H1 (cell line): ENCODE measurements around the gene THAP11. TPM values are rescaled to one million over a fixed set of nuclear protein-coding genes. Genes with fewer than 3 reads are reported as not detected.

Experiments
- CTCF ChIA-PET: fragments of 300-600 bp; sonication (Branson Sonifier 250); formaldehyde crosslinking; loops from one replicate; lab custom pipeline; 2021; ENCODE audit not compliant: partially characterized antibody; lab: Charles Lee
- POLR2A ChIA-PET: fragments of 300-600 bp; sonication (Branson Sonifier 250); formaldehyde crosslinking; loops from one replicate; lab custom pipeline; 2021; ENCODE audit warnings: inconsistent platforms; ENCODE audit not compliant: partially characterized antibody; lab: Charles Lee
- DNase-seq, 2 experiments: peaks; one replicate each; pipeline versions ENCODE4 v3.0.0 to v3.0.0-alpha.2; 2010 to 2022; ENCODE audit warnings: low spot score in 2 of 2, low read depth in 1 of 2, mixed read lengths in 1 of 2
- FAIRE-seq: peaks from 2 replicates; lab custom pipeline; 2011; peaks lifted over from hg19 to GRCh38; lab: Jason Lieb, UNC
- H2AFZ ChIP-seq: 2 replicates; pipeline ENCODE4 v1.8.1; 2012; ENCODE audit warnings: low read length, inconsistent platforms
- H2AK5ac ChIP-seq: 2 replicates; pipeline ENCODE4 v1.6.1; 2013; ENCODE audit warnings: low read depth, low read length
- H2BK120ac ChIP-seq: replicated peaks from 2 replicates; pipeline ENCODE3; 2013; ENCODE audit warnings: low read depth, low read length, inconsistent platforms
- H2BK12ac ChIP-seq: 2 replicates; pipeline ENCODE4 v1.6.1; 2013; ENCODE audit warnings: low read depth, low read length
- H2BK15ac ChIP-seq: 2 replicates; pipeline ENCODE4 v1.6.1; 2013; ENCODE audit warnings: low read length
- H2BK20ac ChIP-seq: 2 replicates; pipeline ENCODE4 v1.6.1; 2013; ENCODE audit warnings: low read length
- H2BK5ac ChIP-seq: 2 replicates; pipeline ENCODE4 v1.6.1; 2013; ENCODE audit warnings: low read depth, low read length
- H3K14ac ChIP-seq: 2 replicates; pipeline ENCODE4 v1.6.1; 2013; ENCODE audit warnings: inconsistent platforms; ENCODE audit not compliant: insufficient read length
- H3K18ac ChIP-seq: 2 replicates; pipeline ENCODE4 v1.6.1; 2013; ENCODE audit warnings: low read length; ENCODE audit errors: extremely low read depth
- H3K23ac ChIP-seq: 2 replicates; pipeline ENCODE4 v1.6.1; 2013; ENCODE audit warnings: inconsistent platforms; ENCODE audit not compliant: insufficient read length
- H3K23me2 ChIP-seq: 2 replicates; pipeline ENCODE4 v1.6.1; 2013; ENCODE audit warnings: low read depth, low read length
- H3K27ac ChIP-seq: 2 replicates; pipeline ENCODE4 v1.6.1; 2011; ENCODE audit warnings: low read depth, low read length, inconsistent platforms
- H3K27me3 ChIP-seq, 4 experiments: replicated peaks in 1 of 4; 1 replicate in 1 of 4; 2 replicates in 3 of 4; pipeline versions ENCODE4 v1.6.1 to v1.8.1; 2011 to 2013; ENCODE audit warnings: low read length in 3 of 4, mild to moderate bottlenecking in 3 of 4, inconsistent platforms in 2 of 4, mixed read lengths in 2 of 4, moderate library complexity in 1 of 4; ENCODE audit not compliant: control insufficient read depth in 3 of 4, insufficient read depth in 3 of 4; ENCODE audit errors: extremely low read depth in 1 of 4
- H3K36me3 ChIP-seq, 4 experiments: 2 replicates each; pipeline versions ENCODE4 v1.6.1 to v1.8.1; 2011 to 2013; ENCODE audit warnings: mild to moderate bottlenecking in 4 of 4, low read length in 3 of 4, moderate library complexity in 2 of 4, control low read depth in 1 of 4, inconsistent platforms in 1 of 4; ENCODE audit not compliant: insufficient read depth in 4 of 4, control insufficient read depth in 2 of 4
- H3K4ac ChIP-seq: replicated peaks from 2 replicates; pipeline ENCODE3; 2013; ENCODE audit warnings: low read length, low read depth, mixed read lengths, inconsistent platforms; ENCODE audit not compliant: insufficient read length
- H3K4me1 ChIP-seq, 4 experiments: replicated peaks in 1 of 4; 1 replicate in 1 of 4; 2 replicates in 3 of 4; pipeline versions ENCODE4 v1.6.1 to v1.8.1; 2011 to 2013; ENCODE audit warnings: low read length in 3 of 4, inconsistent platforms in 2 of 4, mixed read lengths in 1 of 4; ENCODE audit not compliant: insufficient read depth in 4 of 4, control insufficient read depth in 3 of 4
- H3K4me2 ChIP-seq, 2 experiments: 2 replicates each; pipeline versions ENCODE4 v1.6.1 to v1.8.1; 2011 to 2013; ENCODE audit warnings: low read depth in 2 of 2, low read length in 2 of 2, control low read depth in 1 of 2, inconsistent platforms in 1 of 2, mild to moderate bottlenecking in 1 of 2; ENCODE audit not compliant: insufficient read depth in 1 of 2
- H3K4me3 ChIP-seq, 4 experiments: fragments of 200-600, 300-600 bp in 1 of 4; sonication (generic), shearing (Covaris generic), sonication (Bioruptor Twin) in 1 of 4; 2 replicates each; pipeline versions ENCODE4 v1.5.1 to v1.8.1; 2011 to 2016; ENCODE audit warnings: low read length in 4 of 4, low read depth in 3 of 4, control low read depth in 2 of 4, inconsistent platforms in 2 of 4, mild to moderate bottlenecking in 2 of 4, mixed read lengths in 1 of 4, moderate library complexity in 1 of 4; ENCODE audit not compliant: insufficient read depth in 2 of 4; ENCODE audit errors: extremely low read depth in 1 of 4
- H3K56ac ChIP-seq: replicated peaks from 2 replicates; pipeline ENCODE3; 2013; ENCODE audit warnings: low read depth, mild to moderate bottlenecking, mixed read lengths, low read length, inconsistent platforms; ENCODE audit not compliant: insufficient read length
- H3K79me1 ChIP-seq: 2 replicates; pipeline ENCODE4 v1.6.1; 2013; ENCODE audit warnings: low read depth, low read length, control low read depth
- H3K79me2 ChIP-seq, 2 experiments: 2 replicates each; pipeline versions ENCODE4 v1.6.1 to v1.8.1; 2012 to 2013; ENCODE audit warnings: low read length in 2 of 2, mild to moderate bottlenecking in 2 of 2, inconsistent platforms in 1 of 2; ENCODE audit not compliant: insufficient read depth in 2 of 2, control insufficient read depth in 1 of 2
- H3K9ac ChIP-seq, 4 experiments: replicated peaks in 1 of 4; 1 replicate in 1 of 4; 2 replicates in 3 of 4; pipeline versions ENCODE4 v1.6.1 to v1.8.1; 2011 to 2013; ENCODE audit warnings: low read depth in 3 of 4, low read length in 3 of 4, control low read depth in 2 of 4, mild to moderate bottlenecking in 2 of 4, moderate library complexity in 2 of 4, inconsistent platforms in 1 of 4; ENCODE audit errors: extremely low read depth in 1 of 4
- H3K9me3 ChIP-seq, 2 experiments: 2 replicates each; pipeline versions ENCODE4 v1.6.1 to v1.8.1; 2012 to 2013; ENCODE audit warnings: mild to moderate bottlenecking in 2 of 2, moderate library complexity in 2 of 2, control low read depth in 1 of 2, inconsistent platforms in 1 of 2, low read depth in 1 of 2, low read length in 1 of 2, mixed read lengths in 1 of 2; ENCODE audit not compliant: insufficient read depth in 2 of 2
- H4K20me1 ChIP-seq, 2 experiments: replicated peaks in 1 of 2; 2 replicates each; pipeline versions ENCODE3 to v1.8.1; 2011 to 2013; ENCODE audit warnings: inconsistent platforms in 2 of 2, low read length in 2 of 2, mild to moderate bottlenecking in 1 of 2; ENCODE audit not compliant: insufficient read depth in 2 of 2, control insufficient read depth in 1 of 2
- H4K5ac ChIP-seq: 2 replicates; pipeline ENCODE4 v1.6.1; 2013; ENCODE audit warnings: low read length, low read depth, mixed read lengths, inconsistent platforms; ENCODE audit not compliant: insufficient read length
- H4K8ac ChIP-seq: 2 replicates; pipeline ENCODE4 v1.8.0; 2013; ENCODE audit warnings: mild to moderate bottlenecking, moderate library complexity, low read length, inconsistent platforms; ENCODE audit not compliant: insufficient read depth; ENCODE audit errors: extremely low read depth
- H4K91ac ChIP-seq: replicated peaks from 2 replicates; pipeline ENCODE3; 2013; ENCODE audit warnings: low read length, mixed read lengths, inconsistent platforms; ENCODE audit not compliant: insufficient read length
- WGBS, 2 experiments: shearing (Covaris generic) in 1 of 2; methylation state at CpG; one replicate each; pipeline versions ENCODE4 v1.1.6 to v1.1.7; 2013 to 2015; ENCODE audit warnings: low lambda C conversion rate in 2 of 2, mixed read lengths in 2 of 2, inconsistent platforms in 1 of 2, low coverage in 1 of 2, missing lambda C conversion rate in 1 of 2; ENCODE audit not compliant: insufficient replicate concordance in 2 of 2, insufficient coverage in 1 of 2, insufficient read length in 1 of 2; ENCODE audit errors: extremely low coverage in 1 of 2, missing lambda C conversion rate in 1 of 2; 5-methylcytosine and 5-hydroxymethylcytosine counted together
- polyA plus RNA-seq, 7 experiments: library from polyadenylated mRNA; depleted of rRNA in 3 of 7; stranded (reverse) in 5 of 7; unstranded in 2 of 7; fragments of >200 nt in 5 of 7; fragments of 200-250 nt in 2 of 7; gene quantifications; 1 replicate in 5 of 7; 2 replicates in 1 of 7; 4 replicates in 1 of 7; pipeline versions ENCODE4 v1.2.1 to v1.2.3, GENCODE V29; 2011 to 2013; ENCODE audit warnings: missing spikeins in 2 of 7, mixed read lengths in 2 of 7
- total RNA-seq: library from RNA; stranded (reverse); fragmentation: NEBNext Ultra II Directional; extraction: Animal tissue kit (Norgen Biotek cat#: 25700); gene quantifications from 2 replicates; pipeline ENCODE4 v1.2.1, GENCODE V29; 2021

The THAP11 gene
- total and polyA plus RNA-seq, 2 of the 8 experiments (the other 6 are each of a cell fraction or from before 2014, with no cell fraction given) = 50.8 to 54.8 TPM

DNA sequence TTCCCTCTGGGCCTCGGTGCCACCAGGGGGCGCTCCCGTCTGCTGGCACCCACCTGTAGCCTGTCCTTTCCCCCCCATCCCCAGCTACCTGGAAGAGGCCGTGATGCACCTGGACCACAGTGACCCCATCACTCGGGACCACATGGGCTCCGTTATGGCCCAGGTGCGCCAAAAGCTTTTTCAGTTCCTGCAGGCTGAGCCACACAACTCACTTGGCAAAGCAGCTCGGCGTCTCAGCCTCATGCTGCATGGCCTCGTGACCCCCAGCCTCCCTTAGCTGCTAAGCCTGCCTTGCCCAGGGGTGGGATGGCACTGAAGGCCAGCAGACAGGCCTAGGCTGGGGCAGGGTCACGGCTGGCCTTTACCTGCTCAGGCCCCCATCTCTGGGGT lies 41.7 kb downstream of the THAP11 start:
- 0 out of 2 replicates have a peak, but pooled peaks cover 2% of the 10 kb centered on the region for H3K23me2 ChIP-seq
- H3K56ac ChIP-seq = no peak overlapping the region
- H2AFZ ChIP-seq = no peak overlapping the region
- peak overlapping the region; percentile 53; the same call in 1 of the 2 replicates for H4K8ac ChIP-seq
- no peaks in the 10 kb centered on the region for H3K27me3 ChIP-seq
- FAIRE-seq (no peak), DNase-seq (peak in 1 of 2 experiments; percentile 90)
- CTCF ChIA-PET = interaction anchor here (0.7 to 21.8 kb wide), 51 partner anchors 8 to 370 kb away, joined by 3 to 623 read pairs (median 5); partner anchors contain the start of genes CENPT, CTRL, DDX28 and DPEP2NB
- no peak overlapping the region for H3K18ac ChIP-seq
- no peak overlapping the region for H2AK5ac ChIP-seq
- H2BK15ac ChIP-seq = 0 out of 2 replicates have a peak overlapping the region, but pooled peaks have one; percentile 16
- no peak overlapping the region for H3K4me2 ChIP-seq
- no peak overlapping the region for H3K4ac ChIP-seq
- no peak overlapping the region; the same call in 1 of the 2 replicates for H2BK5ac ChIP-seq
- H2BK20ac ChIP-seq = no peak overlapping the region
- H4K20me1 ChIP-seq = peaks cover 11 to 17% of the 10 kb centered on the region in 2 experiments
- H3K79me1 ChIP-seq = no peaks in the 10 kb centered on the region
- no peak overlapping the region for H3K27ac ChIP-seq
- H4K5ac ChIP-seq = no peak overlapping the region
- no peak overlapping the region for H2BK120ac ChIP-seq
- H3K14ac ChIP-seq = no peak overlapping the region
- H3K23ac ChIP-seq = no peak overlapping the region
- H3K36me3 ChIP-seq = peaks cover 24 to 40% (median 31%) of the 10 kb centered on the region in 4 experiments
- no peak overlapping the region for H4K91ac ChIP-seq
- POLR2A ChIA-PET = interaction anchor here (0.6 to 6.3 kb wide), 14 partner anchors 9 to 525 kb away, joined by 3 to 45 read pairs (median 4); partner anchors contain the start of genes CTRL, EDC4, LCAT and PSKH1
- no peak overlapping the region for H3K9ac ChIP-seq
- H3K4me3 ChIP-seq = no peak overlapping the region
- H3K4me1 ChIP-seq = peaks cover 5 to 15% (median 11%) of the 10 kb centered on the region in 4 experiments
- no peak overlapping the region for H2BK12ac ChIP-seq
- H3K79me2 ChIP-seq = no peaks in the 10 kb centered on the region
- no peaks in the 10 kb centered on the region for H3K9me3 ChIP-seq
- WGBS, 2 experiments = 60% methylated on average over 10 of the region's 11 CpGs; no CpG with 5 or more reads in 1 of the 2 experiments
